OCI-LY1 (cell line): ENCODE results near the gene SMC6.

ENCODE experiments used
- H2AFZ ChIP-seq: fragments of 200-600 bp; sonication (generic), shearing (Covaris generic); 2 replicates; pipeline ENCODE4 v1.6.0; 2014; ENCODE audit warnings: antibody characterized with exemption, mild to moderate bottlenecking, low read length
- H3F3A ChIP-seq: fragments of 200-600 bp; sonication (generic), shearing (Covaris generic); 2 replicates; pipeline ENCODE4 v1.6.0; 2014; ENCODE audit warnings: mild to moderate bottlenecking, antibody characterized with exemption, low read length, moderate library complexity; ENCODE audit not compliant: insufficient read depth
- H3K27ac ChIP-seq: fragments of 200-600 bp; sonication (generic); 2 replicates; pipeline ENCODE4 v1.5.1; 2014; ENCODE audit warnings: low read length, mixed run types, mild to moderate bottlenecking, low read depth; ENCODE audit not compliant: poor library complexity, severe bottlenecking
- H3K27me3 ChIP-seq: fragments of 200-600 bp; sonication (generic); 2 replicates; pipeline ENCODE4 v1.6.0; 2014; ENCODE audit warnings: antibody characterized with exemption, mild to moderate bottlenecking, low read length, moderate library complexity; ENCODE audit not compliant: insufficient read depth
- H3K36me3 ChIP-seq: fragments of 200-600 bp; sonication (generic); 2 replicates; pipeline ENCODE4 v1.6.1; 2014; ENCODE audit warnings: mild to moderate bottlenecking, antibody characterized with exemption, low read length, moderate library complexity, mixed read lengths; ENCODE audit not compliant: insufficient read depth
- H3K4me1 ChIP-seq: fragments of 200-600 bp; sonication (generic); 2 replicates; pipeline ENCODE4 v1.5.1; 2014; ENCODE audit warnings: mild to moderate bottlenecking, low read length, moderate library complexity; ENCODE audit not compliant: insufficient read depth, severe bottlenecking
- H3K4me2 ChIP-seq: fragments of 200-600 bp; sonication (generic), shearing (Covaris generic); 2 replicates; pipeline ENCODE4 v1.6.1; 2014; ENCODE audit warnings: low read length
- H3K4me3 ChIP-seq: fragments of 200-600 bp; sonication (generic); 2 replicates; pipeline ENCODE4 v1.5.1; 2014; ENCODE audit warnings: low read length, low read depth, mild to moderate bottlenecking, mixed read lengths; ENCODE audit not compliant: poor library complexity, severe bottlenecking
- H3K79me2 ChIP-seq: fragments of 200-600 bp; shearing (Covaris generic); 2 replicates; pipeline ENCODE4 v1.6.1; 2016; ENCODE audit warnings: mixed run types, low read length, mixed read lengths; ENCODE audit not compliant: insufficient read depth
- H3K9ac ChIP-seq: fragments of 200-600 bp; sonication (generic), shearing (Covaris generic); 2 replicates; pipeline ENCODE4 v1.6.1; 2014; ENCODE audit warnings: mild to moderate bottlenecking, low read length, mixed read lengths
- H3K9me2 ChIP-seq: fragments of 200-600 bp; sonication (generic), shearing (Covaris generic); 2 replicates; pipeline ENCODE4 v1.6.1; 2014; ENCODE audit warnings: low read depth, mild to moderate bottlenecking, low read length, mixed read lengths
- H3K9me3 ChIP-seq: fragments of 200-600 bp; shearing (Covaris generic); 2 replicates; pipeline ENCODE4 v1.6.1; 2014; ENCODE audit warnings: low read length, mixed read lengths
- H4K20me1 ChIP-seq: fragments of 200-600 bp; sonication (generic), shearing (Covaris generic); 2 replicates; pipeline ENCODE4 v1.6.0; 2016; ENCODE audit warnings: mild to moderate bottlenecking, low read length; ENCODE audit not compliant: insufficient read depth
- CTCF ChIP-seq: fragments of 200-600 bp; sonication (generic), shearing (Covaris generic); IDR thresholded peaks from 2 replicates; pipeline ENCODE4 v1.5.1; 2017; ENCODE audit warnings: mild to moderate bottlenecking, antibody characterized with exemption, low read length, moderate library complexity, mixed read lengths
- EZH2 ChIP-seq: fragments of 200-600 bp; sonication (generic), shearing (Covaris generic); IDR thresholded peaks from 2 replicates; pipeline ENCODE4 v1.8.0; 2017; ENCODE audit warnings: borderline replicate concordance, mixed run types, mild to moderate bottlenecking, antibody characterized with exemption, low read length, moderate library complexity, mixed read lengths

The SMC6 gene

GRCh38 chr2:17667898-17668297, 85.7 kb downstream of the SMC6 start:
- no peak overlapping the region for H3K4me3 ChIP-seq
- no peaks in the 10 kb centered on the region for H3K4me1 ChIP-seq
- H3K79me2 ChIP-seq = no peaks in the 10 kb centered on the region
- H3K36me3 ChIP-seq = peaks cover 55% of the 10 kb centered on the region
- H3K9me3 ChIP-seq = no peaks in the 10 kb centered on the region
- no peak overlapping the region for H3K9ac ChIP-seq
- H3K27me3 ChIP-seq = no peaks in the 10 kb centered on the region
- H3K27ac ChIP-seq = no peak overlapping the region
- TF ChIP-seq EZH2 (no peak), CTCF (no peak)
- no peaks in the 10 kb centered on the region for H4K20me1 ChIP-seq
- H3K9me2 ChIP-seq = no peaks in the 10 kb centered on the region
- H3K4me2 ChIP-seq = no peak overlapping the region
- no peak overlapping the region for H2AFZ ChIP-seq
- H3F3A ChIP-seq = no peaks in the 10 kb centered on the region

GRCh38 chr2:17664534-17664933, 89.1 kb downstream of the SMC6 start:
- no peaks in the 10 kb centered on the region for H3K4me1 ChIP-seq
- H4K20me1 ChIP-seq = no peaks in the 10 kb centered on the region
- no peak overlapping the region for H3K27ac ChIP-seq
- peaks cover 48% of the 10 kb centered on the region for H3K36me3 ChIP-seq
- no peak overlapping the region for H2AFZ ChIP-seq
- H3F3A ChIP-seq = no peaks in the 10 kb centered on the region
- no peak overlapping the region for H3K9ac ChIP-seq
- H3K79me2 ChIP-seq = no peaks in the 10 kb centered on the region
- H3K9me2 ChIP-seq = no peaks in the 10 kb centered on the region
- no peaks in the 10 kb centered on the region for H3K27me3 ChIP-seq
- H3K4me3 ChIP-seq = no peak overlapping the region
- no peaks in the 10 kb centered on the region for H3K9me3 ChIP-seq
- no peak overlapping the region for H3K4me2 ChIP-seq
- no peak for TF ChIP-seq EZH2
- no peak for TF ChIP-seq CTCF

- H4K20me1 ChIP-seq = no peaks in the 10 kb centered on the region
- H3F3A ChIP-seq = no peaks in the 10 kb centered on the region
- H3K9me2 ChIP-seq = no peaks in the 10 kb centered on the region
- H3K9me3 ChIP-seq = no peaks in the 10 kb centered on the region
- H3K27me3 ChIP-seq = no peaks in the 10 kb centered on the region
- no peak overlapping the region for H3K27ac ChIP-seq
- no peak overlapping the region for H3K4me2 ChIP-seq
- no peaks in the 10 kb centered on the region for H3K79me2 ChIP-seq
- H2AFZ ChIP-seq = no peak overlapping the region
- no peak for TF ChIP-seq EZH2
- TF ChIP-seq CTCF = no peak
- no peak overlapping the region for H3K4me3 ChIP-seq
- no peaks in the 10 kb centered on the region for H3K4me1 ChIP-seq
- H3K9ac ChIP-seq = no peak overlapping the region
- H3K36me3 ChIP-seq = peaks cover 33% of the 10 kb centered on the region
These were observed 90.9 kb downstream of the SMC6 start for GRCh38 chr2:17662723-17663122.
